Measurements from ENCODE around the gene CRYBB1.

CRYBB1 gene

DNA sequence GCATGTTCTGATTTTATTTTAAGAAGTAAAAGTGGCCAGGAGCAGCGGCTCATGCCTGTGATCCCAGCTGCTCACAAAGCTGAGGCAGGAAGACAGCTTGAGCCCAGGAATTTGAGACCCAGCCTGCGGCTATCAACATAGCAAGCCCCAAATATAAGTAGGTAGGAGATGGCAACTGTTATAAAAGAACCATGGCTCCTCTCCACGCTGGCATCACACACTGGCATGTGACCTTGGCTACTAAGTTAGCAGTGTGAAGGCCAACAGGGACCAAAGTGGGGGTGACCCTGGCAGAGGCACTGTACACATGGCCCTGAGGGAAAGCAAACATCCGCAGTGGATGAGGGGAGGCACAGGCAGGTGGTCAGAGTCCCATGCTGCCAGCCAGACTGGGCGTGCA, 60.9 kb downstream of the CRYBB1 start:
- POLR2A ChIA-PET: no interaction called here
- 96% methylated on average over 4 of the region's 5 CpGs for WGBS (ENCODE audit: insufficient coverage)
- Histone ChIP-seq H3K4me1 (ENCODE audit: control extremely low read depth in 1 of 4, control insufficient read depth in 4 of 4, insufficient read depth in 4 of 4, low read length in 3 of 4) (peaks cover 0 to 24% (median 19%) of the 10 kb centered on the region in 4 experiments), H3K9me3 (ENCODE audit: control extremely low read depth in 1 of 5, control insufficient read depth in 4 of 5, insufficient read depth in 2 of 5, low read depth in 1 of 5, low read length in 4 of 5) (no peaks in the 10 kb centered on the region), H3K27ac (ENCODE audit: insufficient read depth in 1 of 2, low read depth in 1 of 2, low read length in 2 of 2, poor library complexity in 1 of 2, severe bottlenecking in 2 of 2) (no peak overlapping the region), H3K36me3 (ENCODE audit: control insufficient read depth in 4 of 4, insufficient read depth in 4 of 4, low read length in 3 of 4) (peaks cover 3 to 4% (median 4%) of the 10 kb centered on the region in 4 experiments), H3K27me3 (replicated peaks in 2 of 5; ENCODE audit: control insufficient read depth in 4 of 5, insufficient read depth in 5 of 5, low read length in 4 of 5) (no peaks in the 10 kb centered on the region), H3K4me3 (ENCODE audit: control insufficient read depth in 1 of 7, extremely low read depth in 1 of 7, insufficient read depth in 4 of 7, low read depth in 2 of 7, low read length in 6 of 7) (no peak overlapping the region)
- CTCF ChIA-PET: no interaction called here
- DNase-seq: no peak

DNA sequence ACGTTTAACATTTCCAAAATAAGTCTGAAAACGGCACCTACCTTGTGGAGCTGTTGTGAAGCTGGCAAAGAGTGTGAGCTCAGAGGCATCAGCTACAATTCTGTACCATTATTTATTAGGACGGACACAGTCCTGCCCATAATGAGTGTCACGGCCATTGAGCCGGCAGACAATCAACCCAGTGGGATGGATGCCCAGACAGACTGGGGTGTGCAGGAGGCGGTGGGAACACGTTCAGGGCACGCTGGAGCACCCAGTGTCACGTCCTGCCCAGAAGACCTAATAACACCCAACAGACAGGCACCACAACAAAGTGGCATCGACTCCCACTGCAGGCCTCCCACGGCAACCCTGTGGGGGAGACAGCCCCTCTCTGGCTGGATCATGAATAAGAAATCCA, 62.3 kb downstream of the CRYBB1 start:
- H3K36me3 ChIP-seq (ENCODE audit: control insufficient read depth in 4 of 4, insufficient read depth in 4 of 4, low read length in 3 of 4): peaks cover 3 to 5% (median 4%) of the 10 kb centered on the region in 4 experiments
- H3K4me1 ChIP-seq (ENCODE audit: control extremely low read depth in 1 of 4, control insufficient read depth in 4 of 4, insufficient read depth in 4 of 4, low read length in 3 of 4): peaks cover 0 to 24% (median 21%) of the 10 kb centered on the region in 4 experiments
- ChIA-PET CTCF (interaction anchor here (0.6 to 1.6 kb wide), 3 partner anchors 10 to 63 kb away, joined by 3 to 5 read pairs (median 3); no protein-coding TSS in a partner anchor), POLR2A (no interaction called here)
- H3K9me3 ChIP-seq (ENCODE audit: control extremely low read depth in 1 of 5, control insufficient read depth in 4 of 5, insufficient read depth in 2 of 5, low read depth in 1 of 5, low read length in 4 of 5): no peaks in the 10 kb centered on the region
- no peak overlapping the region for H3K4me3 ChIP-seq (ENCODE audit: control insufficient read depth in 1 of 7, extremely low read depth in 1 of 7, insufficient read depth in 4 of 7, low read depth in 2 of 7, low read length in 6 of 7)
- no peak overlapping the region for H3K27ac ChIP-seq (ENCODE audit: insufficient read depth in 1 of 2, low read depth in 1 of 2, low read length in 2 of 2, poor library complexity in 1 of 2, severe bottlenecking in 2 of 2)
- H3K27me3 ChIP-seq (replicated peaks in 2 of 5; ENCODE audit: control insufficient read depth in 4 of 5, insufficient read depth in 5 of 5, low read length in 4 of 5): no peaks in the 10 kb centered on the region
- 97% methylated on average over 9 of the region's 11 CpGs for WGBS (ENCODE audit: insufficient coverage)
- DNase-seq: no peak

DNA sequence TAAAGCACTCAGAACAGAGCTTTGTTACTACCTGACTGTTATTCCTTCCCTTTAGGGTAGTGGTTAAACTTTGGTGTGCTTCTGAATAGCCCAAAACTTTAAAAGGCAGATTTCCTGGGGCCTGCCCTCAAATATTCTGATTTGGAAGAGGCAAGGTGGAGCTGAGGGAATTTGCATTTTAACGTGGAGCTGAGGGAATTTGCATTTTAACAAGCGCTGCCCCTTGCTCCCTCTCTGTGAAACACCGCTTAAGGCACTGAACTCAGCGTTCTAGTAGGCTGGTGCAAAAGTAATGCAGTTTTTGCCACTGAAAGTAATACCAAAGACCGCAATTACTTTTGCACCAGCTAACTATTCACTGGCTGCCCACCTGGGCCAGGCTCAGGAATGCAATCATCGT, 62.9 kb downstream of the CRYBB1 start:
- POLR2A ChIA-PET: no interaction called here
- Histone ChIP-seq H3K36me3 (ENCODE audit: control insufficient read depth in 4 of 4, insufficient read depth in 4 of 4, low read length in 3 of 4) (peaks cover 3 to 6% (median 4%) of the 10 kb centered on the region in 4 experiments), H3K27ac (ENCODE audit: insufficient read depth in 1 of 2, low read depth in 1 of 2, low read length in 2 of 2, poor library complexity in 1 of 2, severe bottlenecking in 2 of 2) (no peak overlapping the region), H3K9me3 (ENCODE audit: control extremely low read depth in 1 of 5, control insufficient read depth in 4 of 5, insufficient read depth in 2 of 5, low read depth in 1 of 5, low read length in 4 of 5) (no peaks in the 10 kb centered on the region), H3K4me3 (ENCODE audit: control insufficient read depth in 1 of 7, extremely low read depth in 1 of 7, insufficient read depth in 4 of 7, low read depth in 2 of 7, low read length in 6 of 7) (no peak overlapping the region), H3K27me3 (replicated peaks in 2 of 5; ENCODE audit: control insufficient read depth in 4 of 5, insufficient read depth in 5 of 5, low read length in 4 of 5) (no peaks in the 10 kb centered on the region), H3K4me1 (ENCODE audit: control extremely low read depth in 1 of 4, control insufficient read depth in 4 of 4, insufficient read depth in 4 of 4, low read length in 3 of 4) (peaks cover 0 to 22% (median 17%) of the 10 kb centered on the region in 4 experiments)
- CTCF ChIA-PET: interaction anchor here (0.6 to 1.6 kb wide), 3 partner anchors 10 to 64 kb away, joined by 3 to 5 read pairs (median 3); no protein-coding TSS in a partner anchor
- 99% methylated on average over 6 of the region's 6 CpGs for WGBS (ENCODE audit: insufficient coverage)
- no peak for DNase-seq

GRCh38 chr22:26553056-26553752, 64.6 kb downstream of the CRYBB1 start:
- peaks cover 0 to 22% (median 15%) of the 10 kb centered on the region in 4 experiments for H3K4me1 ChIP-seq (ENCODE audit: control extremely low read depth in 1 of 4, control insufficient read depth in 4 of 4, insufficient read depth in 4 of 4, low read length in 3 of 4)
- peaks cover 3 to 6% (median 4%) of the 10 kb centered on the region in 4 experiments for H3K36me3 ChIP-seq (ENCODE audit: control insufficient read depth in 4 of 4, insufficient read depth in 4 of 4, low read length in 3 of 4)
- CTCF ChIA-PET: interaction anchor here (1.0 kb wide), 1 partner anchor 8 kb away, joined by 3 read pairs; no protein-coding TSS in a partner anchor
- H3K27me3 ChIP-seq (replicated peaks in 2 of 5; ENCODE audit: control insufficient read depth in 4 of 5, insufficient read depth in 5 of 5, low read length in 4 of 5): no peaks in the 10 kb centered on the region
- WGBS (ENCODE audit: insufficient coverage): 43% methylated on average over 3 of the region's 7 CpGs
- peak overlapping the region in 1 of 7 experiments; percentile 39 for H3K4me3 ChIP-seq (ENCODE audit: control insufficient read depth in 1 of 7, extremely low read depth in 1 of 7, insufficient read depth in 4 of 7, low read depth in 2 of 7, low read length in 6 of 7)
- H3K27ac ChIP-seq (ENCODE audit: insufficient read depth in 1 of 2, low read depth in 1 of 2, low read length in 2 of 2, poor library complexity in 1 of 2, severe bottlenecking in 2 of 2): no peak overlapping the region
- DNase-seq: peak in 2 of 3 donors; percentile 35 to 42
- POLR2A ChIA-PET: interaction anchor here (1.0 kb wide), 1 partner anchor 16 kb away, joined by 3 read pairs; no protein-coding TSS in a partner anchor
- no peaks in the 10 kb centered on the region for H3K9me3 ChIP-seq (ENCODE audit: control extremely low read depth in 1 of 5, control insufficient read depth in 4 of 5, insufficient read depth in 2 of 5, low read depth in 1 of 5, low read length in 4 of 5)

DNA sequence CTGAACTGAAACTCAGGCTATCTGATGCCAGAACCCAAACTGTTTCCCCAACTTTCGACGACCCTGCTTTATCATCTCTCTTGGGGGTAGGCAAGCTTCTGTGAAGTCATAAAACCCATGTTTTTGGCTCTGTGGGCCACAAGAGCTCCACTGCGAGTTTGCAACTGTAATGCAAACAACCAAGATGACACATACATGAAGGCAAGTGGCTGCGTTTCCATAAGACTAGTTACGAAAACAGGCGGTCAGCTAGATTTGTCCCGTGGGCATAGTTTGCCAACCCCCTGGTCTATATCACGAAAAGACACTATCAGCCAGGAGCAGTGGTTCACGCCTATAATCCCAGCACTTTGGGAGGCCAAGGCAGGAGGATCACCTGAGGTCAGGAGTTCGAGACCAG, 65.4 kb downstream of the CRYBB1 start:
- H3K27me3 ChIP-seq (replicated peaks in 2 of 5; ENCODE audit: control insufficient read depth in 4 of 5, insufficient read depth in 5 of 5, low read length in 4 of 5): no peaks in the 10 kb centered on the region
- WGBS (ENCODE audit: insufficient coverage): 85% methylated on average over 8 of the region's 10 CpGs
- ChIA-PET CTCF (no interaction called here), POLR2A (interaction anchor here (0.5 kb wide), 1 partner anchor 49 kb away, joined by 4 read pairs; no protein-coding TSS in a partner anchor)
- H3K9me3 ChIP-seq (ENCODE audit: control extremely low read depth in 1 of 5, control insufficient read depth in 4 of 5, insufficient read depth in 2 of 5, low read depth in 1 of 5, low read length in 4 of 5): no peaks in the 10 kb centered on the region
- no peak for DNase-seq
- peaks cover 3 to 9% (median 4%) of the 10 kb centered on the region in 4 experiments for H3K36me3 ChIP-seq (ENCODE audit: control insufficient read depth in 4 of 4, insufficient read depth in 4 of 4, low read length in 3 of 4)
- H3K4me3 ChIP-seq (ENCODE audit: control insufficient read depth in 1 of 7, extremely low read depth in 1 of 7, insufficient read depth in 4 of 7, low read depth in 2 of 7, low read length in 6 of 7): no peak overlapping the region
- peaks cover 0 to 22% (median 15%) of the 10 kb centered on the region in 4 experiments for H3K4me1 ChIP-seq (ENCODE audit: control extremely low read depth in 1 of 4, control insufficient read depth in 4 of 4, insufficient read depth in 4 of 4, low read length in 3 of 4)
- no peak overlapping the region for H3K27ac ChIP-seq (ENCODE audit: insufficient read depth in 1 of 2, low read depth in 1 of 2, low read length in 2 of 2, poor library complexity in 1 of 2, severe bottlenecking in 2 of 2)

- WGBS (ENCODE audit: insufficient coverage): 100% methylated on average over 1 of the region's 2 CpGs
- H3K27me3 ChIP-seq (replicated peaks in 2 of 5; ENCODE audit: control insufficient read depth in 4 of 5, insufficient read depth in 5 of 5, low read length in 4 of 5): no peaks in the 10 kb centered on the region
- peaks cover 0 to 12% (median 6%) of the 10 kb centered on the region in 4 experiments for H3K36me3 ChIP-seq (ENCODE audit: control insufficient read depth in 4 of 4, insufficient read depth in 4 of 4, low read length in 3 of 4)
- ChIA-PET CTCF (interaction anchor here (1.3 kb wide), 1 partner anchor 49 kb away, joined by 3 read pairs; no protein-coding TSS in a partner anchor), POLR2A (no interaction called here)
- no peaks in the 10 kb centered on the region for H3K9me3 ChIP-seq (ENCODE audit: control extremely low read depth in 1 of 5, control insufficient read depth in 4 of 5, insufficient read depth in 2 of 5, low read depth in 1 of 5, low read length in 4 of 5)
- H3K4me3 ChIP-seq (ENCODE audit: control insufficient read depth in 1 of 7, extremely low read depth in 1 of 7, insufficient read depth in 4 of 7, low read depth in 2 of 7, low read length in 6 of 7): no peak overlapping the region
- no peak overlapping the region for H3K27ac ChIP-seq (ENCODE audit: insufficient read depth in 1 of 2, low read depth in 1 of 2, low read length in 2 of 2, poor library complexity in 1 of 2, severe bottlenecking in 2 of 2)
- DNase-seq: no peak
- peaks cover 0 to 31% (median 23%) of the 10 kb centered on the region in 4 experiments for H3K4me1 ChIP-seq (ENCODE audit: control extremely low read depth in 1 of 4, control insufficient read depth in 4 of 4, insufficient read depth in 4 of 4, low read length in 3 of 4)
These were observed 66.3 kb downstream of the CRYBB1 start for GRCh38 chr22:26551568-26551967.

DNA sequence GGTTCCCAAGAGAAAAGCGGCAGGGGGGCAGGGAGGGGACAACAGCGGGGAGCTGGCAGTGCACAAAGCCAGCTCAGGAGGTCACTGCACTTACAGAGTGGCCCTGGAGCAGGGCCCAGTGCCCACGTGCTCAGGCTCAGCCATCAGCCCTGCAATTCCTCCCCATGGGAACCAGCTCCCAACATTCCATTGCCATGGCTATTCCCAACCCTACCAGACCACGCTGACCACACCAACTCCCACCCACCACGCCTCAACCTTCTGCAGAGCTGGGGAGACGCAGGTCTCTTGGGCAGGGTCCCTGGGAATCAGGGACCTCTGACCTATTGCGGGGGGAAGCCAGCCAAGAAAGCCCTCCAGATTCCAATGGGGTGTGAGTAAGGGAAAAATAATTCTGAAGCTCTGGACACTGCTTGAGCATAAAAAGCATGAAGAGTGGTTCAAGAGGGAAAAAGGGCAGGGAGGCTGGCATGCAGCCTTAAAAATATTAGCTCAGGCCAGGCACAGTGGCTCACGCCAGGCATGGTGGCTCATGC, 67.3 kb downstream of the CRYBB1 start:
- peaks cover 0 to 34% (median 25%) of the 10 kb centered on the region in 4 experiments for H3K4me1 ChIP-seq (ENCODE audit: control extremely low read depth in 1 of 4, control insufficient read depth in 4 of 4, insufficient read depth in 4 of 4, low read length in 3 of 4)
- no peaks in the 10 kb centered on the region for H3K27me3 ChIP-seq (replicated peaks in 2 of 5; ENCODE audit: control insufficient read depth in 4 of 5, insufficient read depth in 5 of 5, low read length in 4 of 5)
- no peaks in the 10 kb centered on the region for H3K9me3 ChIP-seq (ENCODE audit: control extremely low read depth in 1 of 5, control insufficient read depth in 4 of 5, insufficient read depth in 2 of 5, low read depth in 1 of 5, low read length in 4 of 5)
- ChIA-PET CTCF (interaction anchor here (1.2 to 1.7 kb wide), 4 partner anchors 10 to 48 kb away, joined by 3 to 4 read pairs (median 4); no protein-coding TSS in a partner anchor), POLR2A (no interaction called here)
- no peak overlapping the region for H3K4me3 ChIP-seq (ENCODE audit: control insufficient read depth in 1 of 7, extremely low read depth in 1 of 7, insufficient read depth in 4 of 7, low read depth in 2 of 7, low read length in 6 of 7)
- WGBS (ENCODE audit: insufficient coverage): 89% methylated on average over 5 of the region's 8 CpGs
- H3K36me3 ChIP-seq (ENCODE audit: control insufficient read depth in 4 of 4, insufficient read depth in 4 of 4, low read length in 3 of 4): peaks cover 0 to 12% (median 6%) of the 10 kb centered on the region in 4 experiments
- DNase-seq: no peak
- H3K27ac ChIP-seq (ENCODE audit: insufficient read depth in 1 of 2, low read depth in 1 of 2, low read length in 2 of 2, poor library complexity in 1 of 2, severe bottlenecking in 2 of 2): no peak overlapping the region
